Hepatocyte (in vitro differentiated cells): ENCODE measurements around the gene CSMD2. TPM values are rescaled to one million over a fixed set of nuclear protein-coding genes. Genes with fewer than 3 reads are reported as not detected.

Experiments used
- DNase-seq: peaks from one replicate; pipeline ENCODE4 v3.0.0-alpha.2; 2016; ENCODE audit warnings: low spot score
- H2AFZ ChIP-seq: fragments of 200-600 bp; sonication (generic); 2 replicates; pipeline ENCODE4 v1.6.0; 2016; ENCODE audit warnings: antibody characterized with exemption, mild to moderate bottlenecking
- H3K27ac ChIP-seq: fragments of 200-600 bp; sonication (generic); 2 replicates; pipeline ENCODE4 v1.5.1; 2016; ENCODE audit warnings: mild to moderate bottlenecking
- H3K27me3 ChIP-seq: fragments of 200-600 bp; sonication (generic); 2 replicates; pipeline ENCODE4 v1.6.1; 2016
- H3K36me3 ChIP-seq: fragments of 200-600 bp; sonication (generic); replicated peaks from 2 replicates; pipeline ENCODE4 v1.5.1; 2016; ENCODE audit warnings: low read depth; ENCODE audit not compliant: insufficient read depth
- H3K4me1 ChIP-seq: fragments of 200-600 bp; sonication (generic); 2 replicates; pipeline ENCODE4 v1.5.1; 2016; ENCODE audit warnings: mild to moderate bottlenecking, moderate library complexity; ENCODE audit not compliant: insufficient read depth
- H3K4me2 ChIP-seq: fragments of 200-600 bp; sonication (generic); 2 replicates; pipeline ENCODE4 v1.6.0; 2016
- H3K4me3 ChIP-seq: fragments of 200-600 bp; sonication (generic); 2 replicates; pipeline ENCODE4 v1.5.1; 2016; ENCODE audit warnings: mild to moderate bottlenecking
- H3K79me2 ChIP-seq: fragments of 200-600 bp; sonication (generic); 2 replicates; pipeline ENCODE4 v1.6.0; 2017; ENCODE audit warnings: mild to moderate bottlenecking
- H3K9me2 ChIP-seq: fragments of 200-600 bp; sonication (generic); replicated peaks from 2 replicates; pipeline ENCODE4 v1.6.0; 2017; ENCODE audit warnings: mild to moderate bottlenecking; ENCODE audit not compliant: insufficient read depth
- H3K9me3 ChIP-seq: fragments of 200-600 bp; sonication (generic); 2 replicates; pipeline ENCODE4 v1.5.1; 2016; ENCODE audit warnings: low read depth, mild to moderate bottlenecking
- H4K20me1 ChIP-seq: fragments of 200-600 bp; sonication (generic); 2 replicates; pipeline ENCODE4 v1.6.0; 2016; ENCODE audit warnings: mild to moderate bottlenecking; ENCODE audit not compliant: insufficient read depth, poor library complexity, severe bottlenecking
- CTCF ChIP-seq: fragments of 200-600 bp; sonication (generic); IDR thresholded peaks from 2 replicates; pipeline ENCODE4 v1.5.1; 2016; ENCODE audit warnings: antibody characterized with exemption, mild to moderate bottlenecking; ENCODE audit not compliant: poor library complexity
- EZH2 ChIP-seq: fragments of 200-600 bp; sonication (generic); IDR thresholded peaks from 2 replicates; pipeline ENCODE4 v1.6.1; 2016; ENCODE audit warnings: antibody characterized with exemption, mild to moderate bottlenecking, borderline replicate concordance
- EZH2phosphoT487 ChIP-seq: fragments of 200-600 bp; sonication (generic); IDR thresholded peaks from one replicate; pipeline ENCODE4 v1.6.1; 2018; ENCODE audit warnings: antibody characterized with exemption, mild to moderate bottlenecking, low read depth, moderate library complexity; ENCODE audit not compliant: unreplicated experiment, severe bottlenecking
- WGBS: methylation state at CpG from one replicate; pipeline ENCODE4 v1.1.6; 2016; ENCODE audit warnings: low lambda C conversion rate; ENCODE audit errors: missing lambda C conversion rate; 5-methylcytosine and 5-hydroxymethylcytosine counted together
- polyA plus RNA-seq: library from polyadenylated mRNA; unstranded; fragments of >200 nt; fragmentation: Nextera tagmentation; extraction: Ambion mirVana; gene quantifications from 2 replicates; pipeline ENCODE4 v1.2.1, GENCODE V29; 2016
- total RNA-seq: library from RNA; depleted of rRNA; stranded (reverse); fragments of >200 nt; gene quantifications from 2 replicates; pipeline ENCODE4 v1.2.3, GENCODE V29; 2014

The CSMD2 gene
- 0.12 and 0.37 TPM in 2 replicates for total RNA-seq
- polyA plus RNA-seq = 0.04 and 0.10 TPM in 2 replicates

- Histone ChIP-seq H3K4me2 (peak within 1 kb of the TSS; percentile 96), H3K27me3 (peaks cover 96% of the 10 kb centered on the region), H2AFZ (peak within 1 kb of the TSS; percentile 42), H3K9me3 (no peaks in the 10 kb centered on the region), H3K4me3 (peak within 1 kb of the TSS; percentile 33), H3K4me1 (peaks cover 20% of the 10 kb centered on the region), H4K20me1 (no peaks in the 10 kb centered on the region), H3K9me2 (no peaks in the 10 kb centered on the region), H3K79me2 (no peaks in the 10 kb centered on the region), H3K27ac (no peak within 1 kb of the TSS), H3K36me3 (no peaks in the 10 kb centered on the region)
- TF ChIP-seq EZH2 (no peak), CTCF (no peak), EZH2phosphoT487 (peak; percentile 16)
- under 1% methylated on average over 24 of the region's 78 CpGs for WGBS
- peak; percentile 76 for DNase-seq
Measured at GRCh38 chr1:34164771-34165391, at the start of gene CSMD2. CSMD2 (minus strand) TSS chr1:34165230; CDS start chr1:34165097, 133 bp downstream.

- H3K27ac ChIP-seq = no peak overlapping the region
- H3K27me3 ChIP-seq = no peaks in the 10 kb centered on the region
- no peaks in the 10 kb centered on the region for H3K4me1 ChIP-seq
- 66% methylated on average over 3 of the region's 3 CpGs for WGBS
- no peaks in the 10 kb centered on the region for H3K9me2 ChIP-seq
- TF ChIP-seq CTCF (no peak), EZH2phosphoT487 (no peak), EZH2 (no peak)
- no peak overlapping the region for H2AFZ ChIP-seq
- DNase-seq = no peak
- no peaks in the 10 kb centered on the region for H3K79me2 ChIP-seq
- H3K9me3 ChIP-seq = no peaks in the 10 kb centered on the region
- no peak overlapping the region for H3K4me2 ChIP-seq
- H4K20me1 ChIP-seq = no peaks in the 10 kb centered on the region
- no peaks in the 10 kb centered on the region for H3K36me3 ChIP-seq
- H3K4me3 ChIP-seq = no peak overlapping the region
Measured at GRCh38 chr1:34213956-34214355, 48.9 kb upstream of the CSMD2 start.

- no peak for DNase-seq
- no peak overlapping the region for H2AFZ ChIP-seq
- no peaks in the 10 kb centered on the region for H3K27me3 ChIP-seq
- no peaks in the 10 kb centered on the region for H4K20me1 ChIP-seq
- whole genome bisulfite sequencing = 88% methylated on average over 4 of the region's 4 CpGs
- H3K27ac ChIP-seq = no peak overlapping the region
- no peaks in the 10 kb centered on the region for H3K9me3 ChIP-seq
- H3K9me2 ChIP-seq = no peaks in the 10 kb centered on the region
- no peaks in the 10 kb centered on the region for H3K4me1 ChIP-seq
- no peak overlapping the region for H3K4me2 ChIP-seq
- no peak overlapping the region for H3K4me3 ChIP-seq
- no peak for TF ChIP-seq EZH2
- TF ChIP-seq EZH2phosphoT487 = no peak
- TF ChIP-seq CTCF = no peak
- no peaks in the 10 kb centered on the region for H3K36me3 ChIP-seq
- H3K79me2 ChIP-seq = no peaks in the 10 kb centered on the region
Measured at GRCh38 chr1:34212673-34213072, 47.6 kb upstream of the CSMD2 start.
